Trophoblast cell (in vitro differentiated cells and primary cell): Measurements from ENCODE around the gene GPATCH3.
"Not testable (repeated sequence)": the region's sequence is repeated elsewhere in the genome, so short reads cannot be mapped to it uniquely, and the experiment has no call there.

ENCODE experiments used
- DNase-seq, 2 donors: peaks; one replicate each; pipeline ENCODE4 v3.0.0-alpha.2; 2016
- H2AFZ ChIP-seq: 2 replicates; pipeline ENCODE4 v1.6.1; 2013; ENCODE audit warnings: low read length, moderate library complexity, mild to moderate bottlenecking; ENCODE audit not compliant: insufficient read depth, poor library complexity
- H2AK5ac ChIP-seq: 2 replicates; pipeline ENCODE4 v1.6.1; 2013; ENCODE audit warnings: mild to moderate bottlenecking, low read length
- H2BK120ac ChIP-seq: 2 replicates; pipeline ENCODE4 v1.6.1; 2013; ENCODE audit warnings: low read length, mild to moderate bottlenecking, moderate library complexity; ENCODE audit not compliant: insufficient read depth, poor library complexity
- H2BK12ac ChIP-seq: 2 replicates; pipeline ENCODE4 v1.6.1; 2013; ENCODE audit warnings: mild to moderate bottlenecking, low read length, moderate library complexity
- H2BK5ac ChIP-seq: 2 replicates; pipeline ENCODE4 v1.6.1; 2013; ENCODE audit warnings: low read length, low read depth, moderate library complexity, mild to moderate bottlenecking; ENCODE audit not compliant: poor library complexity
- H3K14ac ChIP-seq: 2 replicates; pipeline ENCODE4 v1.6.1; 2013; ENCODE audit warnings: mild to moderate bottlenecking, low read length
- H3K18ac ChIP-seq: 2 replicates; pipeline ENCODE4 v1.6.1; 2013; ENCODE audit warnings: mild to moderate bottlenecking, low read length
- H3K23ac ChIP-seq: 2 replicates; pipeline ENCODE4 v1.6.1; 2013; ENCODE audit warnings: low read length
- H3K27ac ChIP-seq: 2 replicates; pipeline ENCODE4 v1.5.1; 2013; ENCODE audit warnings: low read depth, mild to moderate bottlenecking, inconsistent platforms, low read length, moderate library complexity
- H3K27me3 ChIP-seq: 2 replicates; pipeline ENCODE4 v1.6.1; 2013; ENCODE audit warnings: inconsistent platforms, mild to moderate bottlenecking, low read length, moderate library complexity; ENCODE audit not compliant: insufficient read depth
- H3K36me3 ChIP-seq, 2 experiments: 1 replicate in 1 of 2; 2 replicates in 1 of 2; pipeline ENCODE4 v1.6.1; 2013; ENCODE audit warnings: low read length in 2 of 2, mild to moderate bottlenecking in 2 of 2, moderate library complexity in 1 of 2; ENCODE audit not compliant: insufficient read depth in 2 of 2, control insufficient read depth in 1 of 2
- H3K4ac ChIP-seq: 2 replicates; pipeline ENCODE4 v1.6.1; 2013; ENCODE audit warnings: low read depth, mild to moderate bottlenecking, low read length, moderate library complexity
- H3K4me1 ChIP-seq, 2 experiments: 1 replicate in 1 of 2; 2 replicates in 1 of 2; pipeline ENCODE4 v1.6.1; 2013; ENCODE audit warnings: low read length in 2 of 2, mild to moderate bottlenecking in 2 of 2, moderate library complexity in 1 of 2; ENCODE audit not compliant: insufficient read depth in 2 of 2, control insufficient read depth in 1 of 2
- H3K4me2 ChIP-seq: 2 replicates; pipeline ENCODE4 v1.6.1; 2013; ENCODE audit warnings: inconsistent platforms, mild to moderate bottlenecking, low read length, moderate library complexity
- H3K4me3 ChIP-seq: 2 replicates; pipeline ENCODE4 v1.5.1; 2013; ENCODE audit warnings: mild to moderate bottlenecking, low read depth, low read length, inconsistent platforms
- H3K79me1 ChIP-seq: one replicate; pipeline ENCODE4 v1.6.1; 2013; ENCODE audit warnings: low read length
- H3K79me2 ChIP-seq: 2 replicates; pipeline ENCODE4 v1.6.1; 2013; ENCODE audit warnings: low read length, mild to moderate bottlenecking; ENCODE audit not compliant: control insufficient read depth, insufficient read depth, poor library complexity
- H3K9ac ChIP-seq: 2 replicates; pipeline ENCODE4 v1.6.1; 2013; ENCODE audit warnings: mild to moderate bottlenecking, low read length
- H3K9me3 ChIP-seq: 2 replicates; pipeline ENCODE4 v1.6.1; 2013; ENCODE audit warnings: low read depth, mild to moderate bottlenecking, control low read depth, inconsistent platforms, low read length; ENCODE audit not compliant: insufficient read depth
- H4K12ac ChIP-seq: 2 replicates; pipeline ENCODE4 v1.6.1; 2013; ENCODE audit warnings: low read depth, mild to moderate bottlenecking, low read length, moderate library complexity
- H4K8ac ChIP-seq: 2 replicates; pipeline ENCODE4 v1.6.1; 2013; ENCODE audit warnings: low read depth, mild to moderate bottlenecking, low read length, moderate library complexity
- H4K91ac ChIP-seq: one replicate; pipeline ENCODE4 v1.6.1; 2013; ENCODE audit warnings: low read depth, mild to moderate bottlenecking, low read length, moderate library complexity
- WGBS: extraction: QIAGEN DNeasy Blood & Tissue Kit; methylation state at CpG from one replicate; pipeline ENCODE4 v1.1.7; 2013; ENCODE audit warnings: missing lambda C conversion rate; ENCODE audit not compliant: insufficient read length, insufficient coverage; ENCODE audit errors: extremely low coverage; 5-methylcytosine and 5-hydroxymethylcytosine counted together

The GPATCH3 gene

GRCh38 chr1:26887125-26887524 lies 13.1 kb downstream of the GPATCH3 start:
- no peak overlapping the region for H2AFZ ChIP-seq
- no peak overlapping the region for H4K91ac ChIP-seq
- no peak overlapping the region for H3K9ac ChIP-seq
- no peak overlapping the region for H3K4me2 ChIP-seq
- H4K12ac ChIP-seq: no peak overlapping the region
- no peaks in the 10 kb centered on the region for H3K27me3 ChIP-seq
- H3K79me2 ChIP-seq: peaks cover 10% of the 10 kb centered on the region
- H3K23ac ChIP-seq: no peak overlapping the region
- H3K4ac ChIP-seq: no peak overlapping the region
- peaks cover 9% of the 10 kb centered on the region for H3K79me1 ChIP-seq
- peak in 1 of 2 donors; percentile 60 for DNase-seq
- peaks cover 46 to 57% of the 10 kb centered on the region in 2 experiments for H3K36me3 ChIP-seq
- no peak overlapping the region for H4K8ac ChIP-seq
- H2BK120ac ChIP-seq: no peak overlapping the region
- no peak overlapping the region for H3K4me3 ChIP-seq
- H3K18ac ChIP-seq: no peak overlapping the region
- peaks cover 7 to 9% of the 10 kb centered on the region in 2 experiments for H3K4me1 ChIP-seq
- no peak overlapping the region for H2BK12ac ChIP-seq
- no peak overlapping the region for H3K14ac ChIP-seq
- WGBS: no CpG with 5 or more reads among the region's 1 CpG
- H2AK5ac ChIP-seq: no peak overlapping the region
- H2BK5ac ChIP-seq: no peak overlapping the region
- H3K27ac ChIP-seq: no peak overlapping the region
- peaks cover 2% of the 10 kb centered on the region for H3K9me3 ChIP-seq

DNA sequence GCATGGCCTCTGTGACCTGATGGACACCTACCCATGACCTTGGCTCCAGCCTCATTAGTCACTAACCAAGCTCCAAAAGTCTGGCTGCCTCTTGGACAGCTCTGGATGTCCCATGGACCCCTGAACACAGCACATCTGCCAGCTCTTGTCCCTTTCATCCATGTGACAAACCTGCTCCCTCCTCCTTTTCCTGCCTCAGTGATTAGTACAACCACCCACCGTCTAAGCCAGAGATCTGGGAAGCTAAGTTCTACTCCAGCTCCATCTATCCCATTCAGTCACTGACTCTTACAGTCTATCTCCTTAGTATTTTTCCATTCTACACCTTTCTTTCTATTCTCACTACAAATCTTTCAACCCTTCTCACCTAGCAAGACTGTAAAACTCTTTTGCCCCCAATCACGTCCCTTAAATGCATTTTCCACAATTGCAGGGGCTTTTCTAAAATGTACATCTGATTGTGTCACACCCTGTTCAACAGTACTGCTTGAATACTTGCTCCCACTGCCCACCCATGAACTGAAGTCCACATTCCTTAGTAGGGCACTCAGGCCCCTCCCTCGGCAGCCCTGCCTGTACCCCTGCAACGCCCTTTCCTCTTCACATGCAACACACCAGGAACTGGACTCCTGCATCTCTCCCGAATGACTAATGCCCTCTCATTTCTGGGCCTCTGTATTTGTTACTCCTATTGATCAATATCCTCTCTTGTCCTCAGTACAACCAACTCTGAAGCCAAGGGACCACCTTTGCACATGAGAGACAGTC lies 17.4 kb downstream of the GPATCH3 start:
- Histone ChIP-seq H2BK5ac (no peak overlapping the region), H3K9ac (no peak overlapping the region), H4K12ac (no peak overlapping the region), H3K79me1 (no peaks in the 10 kb centered on the region), H3K14ac (no peak overlapping the region), H2BK120ac (no peak overlapping the region), H3K9me3 (peaks cover 2% of the 10 kb centered on the region), H3K36me3 (peaks cover 47 to 70% of the 10 kb centered on the region in 2 experiments), H3K4me1 (no peaks in the 10 kb centered on the region), H3K4ac (no peak overlapping the region), H4K91ac (no peak overlapping the region), H3K79me2 (no peaks in the 10 kb centered on the region), H2AFZ (no peak overlapping the region), H3K18ac (no peak overlapping the region), H3K23ac (no peak overlapping the region), H3K27ac (no peak overlapping the region), H3K4me2 (no peak overlapping the region), H2BK12ac (no peak overlapping the region), H3K4me3 (no peak overlapping the region), H2AK5ac (no peak overlapping the region), H3K27me3 (no peaks in the 10 kb centered on the region), H4K8ac (no peak overlapping the region)
- no peak for DNase-seq
- WGBS: 100% methylated on average over 1 of the region's 5 CpGs

DNA sequence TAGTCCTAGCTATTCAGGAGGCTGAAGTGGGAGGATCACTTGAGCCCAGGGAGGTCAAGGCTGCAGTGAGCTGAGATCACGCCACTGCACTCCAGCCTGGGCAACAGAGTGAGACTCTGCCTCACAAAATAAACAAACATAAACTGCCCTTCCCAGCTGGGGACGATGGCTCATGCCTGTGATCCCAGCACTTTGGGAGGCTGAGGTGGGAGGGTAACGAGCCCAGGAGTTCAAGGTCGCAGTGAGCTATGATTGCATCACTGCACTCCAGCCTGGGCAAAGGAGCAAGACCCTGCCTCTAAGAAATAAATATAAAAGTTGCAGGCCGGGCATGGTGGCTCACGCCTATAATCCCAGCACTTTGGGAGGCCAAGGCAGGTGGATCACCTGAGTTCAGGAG lies 18.7 kb downstream of the GPATCH3 start:
- not testable (repeated sequence) for H2AFZ ChIP-seq, H2AK5ac ChIP-seq, H3K27me3 ChIP-seq, DNase-seq, H4K8ac ChIP-seq, H4K91ac ChIP-seq, H3K79me1 ChIP-seq, H3K9me3 ChIP-seq, H3K9ac ChIP-seq, H3K23ac ChIP-seq, H3K27ac ChIP-seq, H2BK12ac ChIP-seq, H4K12ac ChIP-seq, H2BK5ac ChIP-seq, H3K18ac ChIP-seq, H3K4ac ChIP-seq, H3K4me3 ChIP-seq, H3K4me2 ChIP-seq, H3K14ac ChIP-seq, H3K79me2 ChIP-seq, H2BK120ac ChIP-seq, H3K4me1 ChIP-seq
- H3K36me3 ChIP-seq: peaks cover 52 to 77% of the 10 kb centered on the region in 2 experiments
- no CpG with 5 or more reads among the region's 6 CpGs for WGBS

DNA sequence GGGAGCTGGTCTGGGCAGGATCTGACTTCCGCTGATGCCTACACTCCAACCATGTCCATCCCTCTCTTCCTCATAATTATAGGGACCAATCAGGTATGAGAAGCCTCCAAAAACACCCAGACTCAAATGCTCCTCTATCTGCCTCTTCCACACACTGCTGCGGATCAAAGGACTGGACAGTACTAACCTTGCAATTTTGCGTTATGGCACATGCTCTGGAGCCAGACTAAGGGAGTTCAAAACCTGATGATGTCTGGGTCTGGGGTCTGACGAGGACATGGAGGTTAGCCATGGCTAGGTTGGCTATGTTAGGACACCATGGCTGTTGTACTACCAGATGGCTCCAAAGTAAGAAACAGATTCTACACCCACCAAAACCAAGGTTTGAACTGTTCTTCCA lies 20.5 kb downstream of the GPATCH3 start:
- Histone ChIP-seq H3K4me3 (no peak overlapping the region), H2BK5ac (no peak overlapping the region), H4K12ac (no peak overlapping the region), H3K9ac (no peak overlapping the region), H2BK120ac (no peak overlapping the region), H2AK5ac (no peak overlapping the region), H4K91ac (no peak overlapping the region), H3K9me3 (no peaks in the 10 kb centered on the region), H3K23ac (no peak overlapping the region), H3K4me2 (no peak overlapping the region), H3K36me3 (peaks cover 41 to 65% of the 10 kb centered on the region in 2 experiments), H3K79me2 (no peaks in the 10 kb centered on the region), H3K27me3 (no peaks in the 10 kb centered on the region), H3K14ac (no peak overlapping the region), H3K27ac (no peak overlapping the region), H2BK12ac (no peak overlapping the region), H2AFZ (no peak overlapping the region), H3K4ac (no peak overlapping the region), H3K79me1 (peaks cover 3% of the 10 kb centered on the region), H3K18ac (no peak overlapping the region), H4K8ac (no peak overlapping the region), H3K4me1 (peaks cover 0 to 5% of the 10 kb centered on the region in 2 experiments)
- no CpG with 5 or more reads among the region's 4 CpGs for WGBS
- no peak for DNase-seq
